HepG2 (cell line): ENCODE data around the gene TTBK1. TPM values are rescaled to one million over a fixed set of nuclear protein-coding genes. Genes with fewer than 3 reads are reported as not detected.

Experiments used
- ASH2L ChIP-seq: fragments of 300-600, 200-600 bp; sonication (generic); IDR thresholded peaks from 2 replicates; pipeline ENCODE4 v1.7.0; 2017; ENCODE audit warnings: low read depth, mild to moderate bottlenecking, moderate library complexity, mixed read lengths, low read length; ENCODE audit not compliant: insufficient read length
- ATM ChIP-seq: fragments of 450-650 bp; IDR thresholded peaks from 2 replicates; pipeline ENCODE4 v1.7.1; 2017; ENCODE audit warnings: mild to moderate bottlenecking, borderline replicate concordance
- ELF4 ChIP-seq: sonication (generic); formaldehyde crosslinking; IDR thresholded peaks from 2 replicates; pipeline ENCODE4 v1.5.0; 2020; ENCODE audit warnings: missing genetic modification reagents, mild to moderate bottlenecking, moderate library complexity, borderline replicate concordance
- KAT2B ChIP-seq: fragments of 150-350 bp; IDR thresholded peaks from 2 replicates; pipeline ENCODE4 v1.6.1; 2014; ENCODE audit warnings: low read depth, low read length, borderline replicate concordance
- KLF13 ChIP-seq: sonication (generic); formaldehyde crosslinking; IDR thresholded peaks from 2 replicates; pipeline ENCODE4 v1.4.0; 2020; ENCODE audit warnings: mild to moderate bottlenecking, missing genetic modification reagents
- MATR3 ChIP-seq: sonication (generic); formaldehyde crosslinking; IDR thresholded peaks from 2 replicates; pipeline ENCODE4 v1.4.0; 2020; ENCODE audit warnings: missing genetic modification reagents
- MBD4 ChIP-seq: IDR thresholded peaks from 2 replicates; pipeline ENCODE4 v1.6.1; 2012; ENCODE audit warnings: low read length, inconsistent platforms, borderline replicate concordance
- MED13 ChIP-seq: sonication (generic); formaldehyde crosslinking; IDR thresholded peaks from 2 replicates; pipeline ENCODE4 v1.5.0; 2020; ENCODE audit warnings: missing genetic modification reagents
- NKX3-1 ChIP-seq: sonication (generic); formaldehyde crosslinking; IDR thresholded peaks from 2 replicates; pipeline ENCODE4 v1.5.0; 2020; ENCODE audit warnings: missing genetic modification reagents
- TARDBP ChIP-seq: sonication (generic); formaldehyde crosslinking; IDR thresholded peaks from 2 replicates; pipeline ENCODE4 v1.8.0; 2022; ENCODE audit warnings: mild to moderate bottlenecking, missing genetic modification reagents
- TBX2 ChIP-seq: sonication (generic); formaldehyde crosslinking; IDR thresholded peaks from 2 replicates; pipeline ENCODE4 v1.5.0; 2020; ENCODE audit warnings: missing genetic modification reagents, mild to moderate bottlenecking, borderline replicate concordance
- THAP11 ChIP-seq: IDR thresholded peaks from 2 replicates; pipeline ENCODE4 v1.6.1; 2016; ENCODE audit warnings: missing biosample characterization, missing genetic modification reagents
- ZBTB20 ChIP-seq: sonication (generic); formaldehyde crosslinking; IDR thresholded peaks from 2 replicates; pipeline ENCODE4 v1.8.1; 2023; ENCODE audit warnings: missing genetic modification reagents, low read depth, mild to moderate bottlenecking, borderline replicate concordance
- ZNF24 ChIP-seq: fragments of 450-650 bp; IDR thresholded peaks from 2 replicates; pipeline ENCODE4 v1.6.1; 2017; ENCODE audit warnings: antibody characterized with exemption, mild to moderate bottlenecking
- ZNF367 ChIP-seq: sonication (generic); formaldehyde crosslinking; IDR thresholded peaks from 2 replicates; pipeline ENCODE4 v1.4.0; 2020; ENCODE audit warnings: missing genetic modification reagents, borderline replicate concordance
- ZNF501 ChIP-seq: sonication (generic); formaldehyde crosslinking; IDR thresholded peaks from 2 replicates; pipeline ENCODE4 v1.5.1; 2020; ENCODE audit warnings: mild to moderate bottlenecking, moderate library complexity, missing genetic modification reagents
- polyA plus RNA-seq, 8 experiments: library from polyadenylated mRNA; depleted of rRNA in 3 of 8; stranded (reverse) in 7 of 8; unstranded in 1 of 8; fragments of >200 nt; fragmentation: Illumina TruSeq in 4 of 8; extraction: Trizol in 4 of 8; gene quantifications; 2 replicates each; pipeline versions ENCODE4 v1.2.1 to v1.2.3, GENCODE V29; 2011 to 2016; ENCODE audit warnings: low read depth in 4 of 8, missing spikeins in 1 of 8, mixed read lengths in 1 of 8; ENCODE audit not compliant: insufficient read depth in 1 of 8
- total RNA-seq, 5 experiments: library from RNA; depleted of rRNA; stranded (reverse); fragments of >200 nt; fragmentation: Illumina TruSeq; extraction: Trizol; gene quantifications; 2 replicates each; pipeline ENCODE4 v1.2.3, GENCODE V29; 2016; ENCODE audit warnings: low read depth in 1 of 5
- TF ChIP-seq, protein P1 (sequence below): sonication (generic); formaldehyde crosslinking; IDR thresholded peaks from 2 replicates; pipeline ENCODE4 v1.4.0; 2020; ENCODE audit warnings: missing genetic modification reagents, mild to moderate bottlenecking, borderline replicate concordance
- TF ChIP-seq, protein P2 (sequence below): sonication (generic); formaldehyde crosslinking; IDR thresholded peaks from 2 replicates; pipeline ENCODE4 v1.5.0; 2020; ENCODE audit warnings: mild to moderate bottlenecking, low read depth, missing genetic modification reagents, borderline replicate concordance
- TF ChIP-seq, protein P3 (sequence below): sonication (generic); formaldehyde crosslinking; IDR thresholded peaks from 2 replicates; pipeline ENCODE4 v1.8.0; 2023; ENCODE audit warnings: mild to moderate bottlenecking, missing genetic modification reagents
- TF ChIP-seq, protein P4 (sequence below): sonication (generic); formaldehyde crosslinking; IDR thresholded peaks from 2 replicates; pipeline ENCODE4 v1.5.0; 2020; ENCODE audit warnings: mild to moderate bottlenecking, missing genetic modification reagents
- TF ChIP-seq, protein P5 (sequence below): IDR thresholded peaks from 2 replicates; pipeline ENCODE4 v1.6.1; 2016; ENCODE audit warnings: missing genetic modification reagents, missing compliant biosample characterization

Gene TTBK1
- total and polyA plus RNA-seq, 2 of the 13 experiments (the other 11 are each of a cell fraction or from before 2014, with no cell fraction given), result 0.24 to 0.33 TPM

DNA sequence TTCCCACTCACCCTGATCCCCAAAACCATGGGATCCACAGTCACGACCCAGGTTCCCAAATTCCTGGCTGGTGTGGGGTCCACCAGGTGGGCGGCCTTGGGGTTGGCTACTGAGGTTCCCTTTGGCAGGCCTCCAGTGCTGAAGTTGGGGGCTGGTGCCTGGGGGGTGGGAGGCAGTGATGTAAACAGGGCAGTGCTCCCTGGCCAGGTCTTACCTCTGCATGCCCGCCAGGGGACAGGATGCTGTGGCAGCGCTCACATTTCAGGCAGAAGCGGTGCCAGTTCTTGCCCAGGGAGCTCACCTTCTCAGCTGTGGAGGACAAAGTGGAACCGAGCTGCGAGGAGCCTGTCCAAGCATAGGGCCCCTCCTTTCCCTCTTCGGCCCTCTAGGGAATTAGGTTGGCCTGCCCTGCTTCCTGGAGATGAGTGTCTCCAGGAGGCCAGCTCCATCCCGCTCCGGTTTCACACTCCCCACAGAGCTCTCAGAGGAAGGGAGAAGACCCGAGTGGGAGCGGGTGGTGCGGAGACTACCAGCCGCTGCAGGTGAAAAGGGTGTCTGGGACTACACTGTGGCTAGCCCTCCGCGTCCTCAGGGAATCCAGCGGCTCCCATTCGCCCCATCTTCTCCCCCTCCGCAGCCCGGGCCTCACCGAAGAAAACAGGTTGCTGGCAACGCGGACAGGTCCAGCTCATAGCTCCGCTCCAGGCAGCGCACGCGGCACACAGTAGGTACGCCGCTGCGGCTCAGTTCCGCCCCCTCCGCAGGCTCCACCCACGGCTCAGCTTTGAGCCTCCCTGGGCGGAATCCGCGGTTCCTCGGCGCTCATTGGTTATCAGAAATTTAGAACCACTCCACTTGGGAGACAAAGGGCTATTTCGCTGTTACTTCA, 65.1 kb downstream of the TTBK1 start, which contains the start of gene CRIP3 (continued):
- TF ChIP-seq ZNF501 (CRISPR knock-in tag) (0 out of 2 replicates have a peak, but pooled peaks have one; percentile 54), KLF13 (CRISPR knock-in tag) (no peak), TBX2 (CRISPR knock-in tag) (peak; percentile 68), MATR3 (CRISPR knock-in tag) (no peak), ASH2L (no peak), NKX3-1 (CRISPR knock-in tag) (no peak), ATM (no peak), ELF4 (no peak; the same call in 1 of the 2 replicates), MED13 (CRISPR knock-in tag) (no peak), KAT2B (no peak), THAP11 (no peak), TARDBP (CRISPR knock-in tag) (peak; percentile 27; the same call in 1 of the 2 replicates), ZNF367 (no peak), MBD4 (no peak), ZBTB20 (CRISPR knock-in tag) (no peak), ZNF24 (no peak)
- TF ChIP-seq, protein P1, sequence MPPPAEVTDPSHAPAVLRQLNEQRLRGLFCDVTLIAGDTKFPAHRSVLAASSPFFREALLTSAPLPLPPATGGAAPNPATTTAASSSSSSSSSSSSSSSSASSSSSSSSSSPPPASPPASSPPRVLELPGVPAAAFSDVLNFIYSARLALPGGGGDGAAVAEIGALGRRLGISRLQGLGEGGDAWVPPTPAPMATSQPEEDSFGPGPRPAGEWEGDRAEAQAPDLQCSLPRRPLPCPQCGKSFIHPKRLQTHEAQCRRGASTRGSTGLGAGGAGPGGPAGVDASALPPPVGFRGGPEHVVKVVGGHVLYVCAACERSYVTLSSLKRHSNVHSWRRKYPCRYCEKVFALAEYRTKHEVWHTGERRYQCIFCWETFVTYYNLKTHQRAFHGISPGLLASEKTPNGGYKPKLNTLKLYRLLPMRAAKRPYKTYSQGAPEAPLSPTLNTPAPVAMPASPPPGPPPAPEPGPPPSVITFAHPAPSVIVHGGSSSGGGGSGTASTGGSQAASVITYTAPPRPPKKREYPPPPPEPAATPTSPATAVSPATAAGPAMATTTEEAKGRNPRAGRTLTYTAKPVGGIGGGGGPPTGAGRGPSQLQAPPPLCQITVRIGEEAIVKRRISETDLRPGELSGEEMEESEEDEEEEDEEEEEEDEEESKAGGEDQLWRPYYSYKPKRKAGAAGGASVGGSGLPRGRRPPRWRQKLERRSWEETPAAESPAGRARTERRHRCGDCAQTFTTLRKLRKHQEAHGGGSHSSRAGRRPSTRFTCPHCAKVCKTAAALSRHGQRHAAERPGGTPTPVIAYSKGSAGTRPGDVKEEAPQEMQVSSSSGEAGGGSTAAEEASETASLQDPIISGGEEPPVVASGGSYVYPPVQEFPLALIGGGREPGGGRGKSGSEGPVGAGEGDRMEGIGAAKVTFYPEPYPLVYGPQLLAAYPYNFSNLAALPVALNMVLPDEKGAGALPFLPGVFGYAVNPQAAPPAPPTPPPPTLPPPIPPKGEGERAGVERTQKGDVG (CRISPR knock-in tag), result peak; percentile 61; the same call in 1 of the 2 replicates
- TF ChIP-seq, protein P2, sequence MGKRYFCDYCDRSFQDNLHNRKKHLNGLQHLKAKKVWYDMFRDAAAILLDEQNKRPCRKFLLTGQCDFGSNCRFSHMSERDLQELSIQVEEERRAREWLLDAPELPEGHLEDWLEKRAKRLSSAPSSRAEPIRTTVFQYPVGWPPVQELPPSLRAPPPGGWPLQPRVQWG, result no peak
- TF ChIP-seq, protein P3, sequence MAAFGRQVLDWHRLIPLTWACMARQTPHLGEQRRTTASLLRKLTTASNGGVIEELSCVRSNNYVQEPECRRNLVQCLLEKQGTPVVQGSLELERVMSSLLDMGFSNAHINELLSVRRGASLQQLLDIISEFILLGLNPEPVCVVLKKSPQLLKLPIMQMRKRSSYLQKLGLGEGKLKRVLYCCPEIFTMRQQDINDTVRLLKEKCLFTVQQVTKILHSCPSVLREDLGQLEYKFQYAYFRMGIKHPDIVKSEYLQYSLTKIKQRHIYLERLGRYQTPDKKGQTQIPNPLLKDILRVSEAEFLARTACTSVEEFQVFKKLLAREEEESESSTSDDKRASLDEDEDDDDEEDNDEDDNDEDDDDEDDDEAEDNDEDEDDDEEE (CRISPR knock-in tag), result no peak; the same call in 1 of the 2 replicates
- TF ChIP-seq, protein P4, sequence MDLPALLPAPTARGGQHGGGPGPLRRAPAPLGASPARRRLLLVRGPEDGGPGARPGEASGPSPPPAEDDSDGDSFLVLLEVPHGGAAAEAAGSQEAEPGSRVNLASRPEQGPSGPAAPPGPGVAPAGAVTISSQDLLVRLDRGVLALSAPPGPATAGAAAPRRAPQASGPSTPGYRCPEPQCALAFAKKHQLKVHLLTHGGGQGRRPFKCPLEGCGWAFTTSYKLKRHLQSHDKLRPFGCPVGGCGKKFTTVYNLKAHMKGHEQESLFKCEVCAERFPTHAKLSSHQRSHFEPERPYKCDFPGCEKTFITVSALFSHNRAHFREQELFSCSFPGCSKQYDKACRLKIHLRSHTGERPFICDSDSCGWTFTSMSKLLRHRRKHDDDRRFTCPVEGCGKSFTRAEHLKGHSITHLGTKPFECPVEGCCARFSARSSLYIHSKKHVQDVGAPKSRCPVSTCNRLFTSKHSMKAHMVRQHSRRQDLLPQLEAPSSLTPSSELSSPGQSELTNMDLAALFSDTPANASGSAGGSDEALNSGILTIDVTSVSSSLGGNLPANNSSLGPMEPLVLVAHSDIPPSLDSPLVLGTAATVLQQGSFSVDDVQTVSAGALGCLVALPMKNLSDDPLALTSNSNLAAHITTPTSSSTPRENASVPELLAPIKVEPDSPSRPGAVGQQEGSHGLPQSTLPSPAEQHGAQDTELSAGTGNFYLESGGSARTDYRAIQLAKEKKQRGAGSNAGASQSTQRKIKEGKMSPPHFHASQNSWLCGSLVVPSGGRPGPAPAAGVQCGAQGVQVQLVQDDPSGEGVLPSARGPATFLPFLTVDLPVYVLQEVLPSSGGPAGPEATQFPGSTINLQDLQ, result no peak
- TF ChIP-seq, protein P5, sequence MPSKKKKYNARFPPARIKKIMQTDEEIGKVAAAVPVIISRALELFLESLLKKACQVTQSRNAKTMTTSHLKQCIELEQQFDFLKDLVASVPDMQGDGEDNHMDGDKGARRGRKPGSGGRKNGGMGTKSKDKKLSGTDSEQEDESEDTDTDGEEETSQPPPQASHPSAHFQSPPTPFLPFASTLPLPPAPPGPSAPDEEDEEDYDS (CRISPR knock-in tag), result peak; percentile 30
